ENCODE data around the gene SMG7.

DNA sequence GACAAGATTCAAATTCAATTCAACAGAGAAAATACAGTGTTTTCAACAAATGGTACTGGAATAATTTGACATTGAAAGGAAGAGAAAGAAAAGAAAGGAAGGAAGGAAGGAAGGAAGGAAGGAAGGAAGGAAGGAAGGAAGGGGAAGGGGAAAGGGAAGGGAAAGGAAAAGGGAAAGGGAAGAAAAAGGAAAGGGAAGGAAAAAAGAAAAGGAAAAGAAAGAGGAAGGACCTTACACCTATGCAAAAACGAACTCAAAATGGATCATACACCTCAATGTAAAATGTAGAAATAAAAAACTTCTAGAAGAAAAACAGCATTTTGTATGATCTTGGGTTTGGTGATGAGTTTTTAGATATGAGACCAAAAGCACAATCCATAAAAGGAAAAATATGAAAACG is 34.2 kb upstream of the SMG7 start:
- TF ChIP-seq, protein P1, sequence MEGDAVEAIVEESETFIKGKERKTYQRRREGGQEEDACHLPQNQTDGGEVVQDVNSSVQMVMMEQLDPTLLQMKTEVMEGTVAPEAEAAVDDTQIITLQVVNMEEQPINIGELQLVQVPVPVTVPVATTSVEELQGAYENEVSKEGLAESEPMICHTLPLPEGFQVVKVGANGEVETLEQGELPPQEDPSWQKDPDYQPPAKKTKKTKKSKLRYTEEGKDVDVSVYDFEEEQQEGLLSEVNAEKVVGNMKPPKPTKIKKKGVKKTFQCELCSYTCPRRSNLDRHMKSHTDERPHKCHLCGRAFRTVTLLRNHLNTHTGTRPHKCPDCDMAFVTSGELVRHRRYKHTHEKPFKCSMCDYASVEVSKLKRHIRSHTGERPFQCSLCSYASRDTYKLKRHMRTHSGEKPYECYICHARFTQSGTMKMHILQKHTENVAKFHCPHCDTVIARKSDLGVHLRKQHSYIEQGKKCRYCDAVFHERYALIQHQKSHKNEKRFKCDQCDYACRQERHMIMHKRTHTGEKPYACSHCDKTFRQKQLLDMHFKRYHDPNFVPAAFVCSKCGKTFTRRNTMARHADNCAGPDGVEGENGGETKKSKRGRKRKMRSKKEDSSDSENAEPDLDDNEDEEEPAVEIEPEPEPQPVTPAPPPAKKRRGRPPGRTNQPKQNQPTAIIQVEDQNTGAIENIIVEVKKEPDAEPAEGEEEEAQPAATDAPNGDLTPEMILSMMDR (IDR thresholded peaks at IDR 0.05), result no peak
- TF ChIP-seq POLR2A (IDR thresholded peaks at IDR 0.05), result no peak
